ENCODE results near the gene IRF8. TPM values are rescaled to one million over a fixed set of nuclear protein-coding genes. Genes with fewer than 3 reads are reported as not detected.

The IRF8 gene
- total and polyA plus RNA-seq, 2 of the 13 experiments (the other 11 are each of a cell fraction or from before 2014, with no cell fraction given), result not detected

- no peak for DNase-seq (ENCODE audit: low spot score)
Measured at GRCh38 chr16:85919271-85920267, 20.6 kb downstream of the IRF8 start.

GRCh38 chr16:85921026-85921425 is 22.1 kb downstream of the IRF8 start:
- H3K9ac ChIP-seq (ENCODE audit: insufficient read depth, low read depth, low read length), result no peak overlapping the region
- DNase-seq (ENCODE audit: low spot score) (no peak), ATAC-seq (no peak), FAIRE-seq (no peak)
- POLR2A ChIA-PET, result no interaction called here
- H3K4me3 ChIP-seq (replicated peaks in 1 of 3; ENCODE audit: insufficient read depth in 1 of 3, low read depth in 2 of 3, low read length in 3 of 3), result no peak overlapping the region
- H3K27ac ChIP-seq (ENCODE audit: extremely low read length, insufficient read depth, low read length), result no peak overlapping the region
- H2AFZ ChIP-seq (ENCODE audit: low read length), result no peak overlapping the region
- WGBS (ENCODE audit: low lambda C conversion rate), result 68% methylated on average over 14 of the region's 14 CpGs
- no peaks in the 10 kb centered on the region for H3K36me3 ChIP-seq (replicated peaks in 1 of 2; ENCODE audit: control insufficient read depth in 1 of 2, insufficient read depth in 2 of 2, low read length in 2 of 2)
- CTCF ChIA-PET (ENCODE audit: low intra/inter-chr PET ratio, low total read pairs), result no interaction called here
- no peaks in the 10 kb centered on the region for H4K20me1 ChIP-seq (ENCODE audit: insufficient read depth, low read length)
- in situ Hi-C loops (cut with HindIII; ENCODE audit: extremely low pct_ligation_motif_present, low pct_unique_long_range_greater_than_20kb), result no loop called here
- H3K4me2 ChIP-seq (ENCODE audit: low read depth, low read length), result no peak overlapping the region
- no peaks in the 10 kb centered on the region for H3K9me3 ChIP-seq (ENCODE audit: low read length)
- peaks cover 5 to 22% of the 10 kb centered on the region in 2 experiments; a peak in 3 of 5 replicates for H3K27me3 ChIP-seq (ENCODE audit: control insufficient read depth in 1 of 2, insufficient read depth in 2 of 2, low read length in 2 of 2)
- H3K79me2 ChIP-seq (ENCODE audit: insufficient read depth, low read length), result no peaks in the 10 kb centered on the region
- no TSS peak for BruUV-seq (replicated peaks)
- intact Hi-C loops (cut with micrococcal nuclease; ENCODE audit: unreplicated experiment), result no loop called here
- H3K4me1 ChIP-seq (ENCODE audit: insufficient read depth, low read length), result peaks cover 12% of the 10 kb centered on the region
- TF ChIP-seq HNRNPK (IDR thresholded peaks at IDR 0.05; ENCODE audit: low read depth, low read length, poor library complexity, severe bottlenecking) (no peak), ZNF784 (CRISPR knock-in tag; IDR thresholded peaks at IDR 0.05; ENCODE audit: borderline replicate concordance) (no peak), ATF7 (IDR thresholded peaks at IDR 0.05) (no peak), ATF7 (CRISPR knock-in tag; IDR thresholded peaks at IDR 0.05) (no peak), IRF1 (CRISPR knock-in tag; IDR thresholded peaks at IDR 0.05; ENCODE audit: low read depth) (no peak), ZNF639 (CRISPR knock-in tag; conservative IDR thresholded peaks at IDR 0.05) (no peak), U2AF1 (optimal IDR thresholded peaks at IDR 0.05; ENCODE audit: low read depth, low read length) (no peak), GPBP1L1 (CRISPR knock-in tag; IDR thresholded peaks at IDR 0.05) (no peak), ZNF501 (CRISPR knock-in tag; IDR thresholded peaks at IDR 0.05) (no peak), IRF9 (CRISPR knock-in tag; IDR thresholded peaks at IDR 0.05; ENCODE audit: borderline replicate concordance) (no peak)

More at GRCh38 chr16:85919271-85920267, 20.6 kb downstream of the IRF8 start:
- in situ Hi-C loops (cut with HindIII; ENCODE audit: extremely low pct_ligation_motif_present, low pct_unique_long_range_greater_than_20kb) (no loop called here), intact Hi-C loops (cut with micrococcal nuclease; ENCODE audit: unreplicated experiment) (no loop called here)
- Histone ChIP-seq H3K4me3 (replicated peaks in 1 of 3; ENCODE audit: insufficient read depth in 1 of 3, low read depth in 2 of 3, low read length in 3 of 3) (no peak overlapping the region), H3K9ac (ENCODE audit: insufficient read depth, low read depth, low read length) (no peak overlapping the region), H3K79me2 (ENCODE audit: insufficient read depth, low read length) (no peaks in the 10 kb centered on the region), H3K4me2 (ENCODE audit: low read depth, low read length) (no peak overlapping the region), H4K20me1 (ENCODE audit: insufficient read depth, low read length) (no peaks in the 10 kb centered on the region), H3K9me3 (ENCODE audit: low read length) (no peaks in the 10 kb centered on the region), H3K27me3 (ENCODE audit: control insufficient read depth in 1 of 2, insufficient read depth in 2 of 2, low read length in 2 of 2) (peaks cover 5 to 14% of the 10 kb centered on the region in 2 experiments; a peak in 3 of 5 replicates), H3K4me1 (ENCODE audit: insufficient read depth, low read length) (peaks cover 15% of the 10 kb centered on the region), H2AFZ (ENCODE audit: low read length) (no peak overlapping the region), H3K27ac (ENCODE audit: extremely low read length, insufficient read depth, low read length) (no peak overlapping the region), H3K36me3 (replicated peaks in 1 of 2; ENCODE audit: control insufficient read depth in 1 of 2, insufficient read depth in 2 of 2, low read length in 2 of 2) (no peaks in the 10 kb centered on the region)
- CTCF ChIA-PET (ENCODE audit: low intra/inter-chr PET ratio, low total read pairs), result no interaction called here
- TF ChIP-seq SUZ12 (IDR thresholded peaks at IDR 0.05; ENCODE audit: low read depth, low read length), result no peak
- ATAC-seq (no peak), FAIRE-seq (no peak)
- POLR2A ChIA-PET, result interaction anchor here (0.7 kb wide), 1 partner anchor 70 kb away, joined by 4 read pairs; no protein-coding TSS in a partner anchor
- 55% methylated on average over 27 of the region's 29 CpGs for WGBS (ENCODE audit: low lambda C conversion rate)
- no TSS peak for BruUV-seq (replicated peaks)

All from HepG2 (cell line).